ENCODE data around the gene CLEC18A.
"Not testable (repeated sequence)": the region's sequence is repeated elsewhere in the genome, so short reads cannot be mapped to it uniquely, and the experiment has no call there.

Gene CLEC18A

GRCh38 chr16:69999801-70000200, 48.7 kb downstream of the CLEC18A start:
- H3K4me3 Mint-ChIP-seq; intact Hi-C loops (cut with micrococcal nuclease); H3K9me3 Mint-ChIP-seq; H3K27ac Mint-ChIP-seq; H3K4me1 Mint-ChIP-seq (ENCODE audit: low read depth); H3K27me3 Mint-ChIP-seq: not testable (repeated sequence)
- H3K36me3 Mint-ChIP-seq (ENCODE audit: low read depth), result peaks cover 60% of the 10 kb centered on the region

DNA sequence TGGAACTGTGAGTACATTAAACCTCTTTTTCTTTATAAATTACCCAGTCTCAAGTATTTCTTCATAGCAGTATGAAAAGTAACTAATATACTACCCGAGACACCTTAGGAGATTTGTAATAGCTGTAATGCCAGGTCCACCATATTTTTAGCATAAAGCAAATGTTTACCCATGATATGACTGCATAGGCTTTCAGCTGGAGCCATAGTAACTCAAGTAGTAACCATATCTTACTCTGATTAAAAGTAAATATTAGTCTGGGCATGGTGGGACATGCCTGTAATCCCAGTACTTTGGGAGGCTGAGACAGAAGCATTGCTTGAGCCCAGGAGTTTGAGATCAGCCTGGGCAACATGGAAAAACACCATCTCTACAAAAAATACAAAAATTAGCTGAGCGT, 52.4 kb downstream of the CLEC18A start:
- H3K27ac Mint-ChIP-seq; H3K4me3 Mint-ChIP-seq; H3K27me3 Mint-ChIP-seq; H3K9me3 Mint-ChIP-seq; H3K4me1 Mint-ChIP-seq (ENCODE audit: low read depth); intact Hi-C loops (cut with micrococcal nuclease): not testable (repeated sequence)
- H3K36me3 Mint-ChIP-seq (ENCODE audit: low read depth), result peaks cover 63% of the 10 kb centered on the region

GRCh38 chr16:70008604-70009003, 57.5 kb downstream of the CLEC18A start:
- H3K4me3 Mint-ChIP-seq; H3K4me1 Mint-ChIP-seq (ENCODE audit: low read depth); intact Hi-C loops (cut with micrococcal nuclease); H3K27ac Mint-ChIP-seq; H3K27me3 Mint-ChIP-seq; H3K9me3 Mint-ChIP-seq: not testable (repeated sequence)
- peaks cover 74% of the 10 kb centered on the region for H3K36me3 Mint-ChIP-seq (ENCODE audit: low read depth)

GRCh38 chr16:70010615-70011014, 59.5 kb downstream of the CLEC18A start:
- H3K36me3 Mint-ChIP-seq (ENCODE audit: low read depth), result peaks cover 77% of the 10 kb centered on the region
- intact Hi-C loops (cut with micrococcal nuclease); H3K4me1 Mint-ChIP-seq (ENCODE audit: low read depth); H3K9me3 Mint-ChIP-seq; H3K27me3 Mint-ChIP-seq; H3K4me3 Mint-ChIP-seq; H3K27ac Mint-ChIP-seq: not testable (repeated sequence)

DNA sequence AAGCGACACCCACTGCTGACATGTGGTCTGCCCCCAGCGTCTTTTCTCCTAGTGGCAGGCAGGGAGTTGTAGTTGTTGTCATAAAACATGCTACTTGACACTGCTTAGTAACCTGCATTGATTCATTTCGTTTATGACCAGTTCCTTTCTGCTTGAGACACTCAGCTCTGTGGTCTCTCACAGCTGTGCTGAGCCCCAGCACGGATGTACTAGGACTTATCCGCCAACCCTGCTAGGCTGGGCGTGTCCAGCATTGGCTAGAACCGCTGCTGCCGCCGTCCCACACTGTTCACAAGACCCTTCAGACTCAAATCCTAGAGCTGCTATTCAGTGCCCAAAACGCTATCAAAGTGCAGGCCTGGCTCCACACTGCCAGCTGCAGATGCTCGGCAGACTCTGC, 60.0 kb downstream of the CLEC18A start:
- intact Hi-C loops (cut with micrococcal nuclease); H3K27me3 Mint-ChIP-seq; H3K4me3 Mint-ChIP-seq; H3K27ac Mint-ChIP-seq; H3K9me3 Mint-ChIP-seq; H3K4me1 Mint-ChIP-seq (ENCODE audit: low read depth): not testable (repeated sequence)
- H3K36me3 Mint-ChIP-seq (ENCODE audit: low read depth), result peaks cover 77% of the 10 kb centered on the region

GRCh38 chr16:70012354-70012753, 61.2 kb downstream of the CLEC18A start:
- not testable (repeated sequence) for H3K27ac Mint-ChIP-seq, H3K27me3 Mint-ChIP-seq

DNA sequence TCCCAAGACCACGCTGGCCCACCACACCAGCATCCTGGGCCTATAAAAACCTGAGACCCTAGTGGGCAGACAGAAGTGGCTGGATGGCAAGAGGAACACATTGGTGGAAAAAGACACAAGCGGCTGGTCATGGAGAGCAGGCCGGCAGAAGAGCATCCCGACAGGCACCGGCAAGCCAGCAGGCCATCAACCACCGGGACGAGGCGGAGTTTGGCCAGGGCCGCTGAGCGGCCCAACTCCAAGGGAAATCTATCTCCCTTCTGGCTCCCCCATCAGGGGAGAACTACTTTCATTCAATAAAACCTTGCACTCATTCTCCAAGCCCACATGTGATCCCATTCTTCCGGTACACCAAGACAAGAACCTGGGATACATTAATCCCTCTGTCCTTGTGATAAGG, 61.8 kb downstream of the CLEC18A start:
- H3K9me3 Mint-ChIP-seq; H3K27me3 Mint-ChIP-seq; H3K4me3 Mint-ChIP-seq; intact Hi-C loops (cut with micrococcal nuclease); H3K27ac Mint-ChIP-seq; H3K4me1 Mint-ChIP-seq (ENCODE audit: low read depth): not testable (repeated sequence)
- peaks cover 88% of the 10 kb centered on the region for H3K36me3 Mint-ChIP-seq (ENCODE audit: low read depth)

More at GRCh38 chr16:70012354-70012753, 61.2 kb downstream of the CLEC18A start:
- H3K9me3 Mint-ChIP-seq; H3K4me1 Mint-ChIP-seq (ENCODE audit: low read depth); intact Hi-C loops (cut with micrococcal nuclease); H3K4me3 Mint-ChIP-seq: not testable (repeated sequence)
- H3K36me3 Mint-ChIP-seq (ENCODE audit: low read depth), result peaks cover 82% of the 10 kb centered on the region

Data from dendritic cell treated with granulocyte-macrophage colony-stimulating factor and Interleukin-4, amounts not matched to agents 40 ng/mL and 50 ng/mL, for 4 days (primary cell).